ENCODE results near the gene LRBA. TPM values are rescaled to one million over a fixed set of nuclear protein-coding genes. Genes with fewer than 3 reads are reported as not detected.

The LRBA gene
- total RNA-seq, 1 experiment from 2014 or later, result 55.3 TPM

DNA sequence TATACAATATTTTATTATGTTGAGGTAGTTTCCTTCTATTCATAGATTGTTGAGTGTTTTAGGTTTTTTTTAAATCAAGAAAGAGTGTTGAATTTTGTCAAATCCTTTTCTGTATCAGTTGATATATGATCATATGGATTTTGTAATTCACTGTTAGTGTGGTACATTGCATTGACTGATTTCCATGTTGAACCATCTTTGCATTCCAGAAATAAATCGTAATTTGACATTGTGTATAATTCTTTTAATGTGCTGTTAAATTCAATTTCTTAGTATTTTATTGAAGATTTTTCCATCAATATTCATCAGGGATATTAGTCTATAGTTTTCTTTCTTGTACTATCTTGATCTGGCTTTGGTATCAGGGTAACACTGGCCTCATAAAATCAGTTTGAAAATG lies 103.8 kb downstream of the LRBA start:
- Mint-ChIP-seq H3K4me3 (no peak overlapping the region), H3K36me3 (ENCODE audit: insufficient read depth in 1 of 3, low read depth in 3 of 3) (peaks cover 36 to 47% (median 44%) of the 10 kb centered on the region in 3 experiments), H3K27me3 (ENCODE audit: low read depth) (no peaks in the 10 kb centered on the region), H3K4me1 (peaks cover 4 to 6% of the 10 kb centered on the region in 2 experiments), H3K27ac (no peak overlapping the region), H3K9me3 (no peaks in the 10 kb centered on the region)
- no peak overlapping the region for H2BK120ac ChIP-seq (ENCODE audit: low read depth, low read length, poor library complexity, severe bottlenecking)
- H2BK20ac ChIP-seq (ENCODE audit: low read depth, low read length, poor library complexity, severe bottlenecking), result no peak overlapping the region
- H2AK5ac ChIP-seq (ENCODE audit: insufficient read length, low read length), result no peak overlapping the region
- DNase-seq, result no peak
- H3K18ac ChIP-seq (ENCODE audit: insufficient read length, low read depth, low read length), result no peak overlapping the region
- no peak overlapping the region for H2BK12ac ChIP-seq (ENCODE audit: insufficient read length, low read depth, low read length)
- H2BK5ac ChIP-seq (ENCODE audit: insufficient read length, low read length), result no peak overlapping the region
- H4K8ac ChIP-seq (replicated peaks; ENCODE audit: insufficient read length, low read depth, low read length), result no peak overlapping the region
- H2BK15ac ChIP-seq (ENCODE audit: low read depth, low read length), result no peak overlapping the region
- H3K4me1 ChIP-seq (ENCODE audit: insufficient read depth, low read length), result no peaks in the 10 kb centered on the region
- TF ChIP-seq, protein P1, sequence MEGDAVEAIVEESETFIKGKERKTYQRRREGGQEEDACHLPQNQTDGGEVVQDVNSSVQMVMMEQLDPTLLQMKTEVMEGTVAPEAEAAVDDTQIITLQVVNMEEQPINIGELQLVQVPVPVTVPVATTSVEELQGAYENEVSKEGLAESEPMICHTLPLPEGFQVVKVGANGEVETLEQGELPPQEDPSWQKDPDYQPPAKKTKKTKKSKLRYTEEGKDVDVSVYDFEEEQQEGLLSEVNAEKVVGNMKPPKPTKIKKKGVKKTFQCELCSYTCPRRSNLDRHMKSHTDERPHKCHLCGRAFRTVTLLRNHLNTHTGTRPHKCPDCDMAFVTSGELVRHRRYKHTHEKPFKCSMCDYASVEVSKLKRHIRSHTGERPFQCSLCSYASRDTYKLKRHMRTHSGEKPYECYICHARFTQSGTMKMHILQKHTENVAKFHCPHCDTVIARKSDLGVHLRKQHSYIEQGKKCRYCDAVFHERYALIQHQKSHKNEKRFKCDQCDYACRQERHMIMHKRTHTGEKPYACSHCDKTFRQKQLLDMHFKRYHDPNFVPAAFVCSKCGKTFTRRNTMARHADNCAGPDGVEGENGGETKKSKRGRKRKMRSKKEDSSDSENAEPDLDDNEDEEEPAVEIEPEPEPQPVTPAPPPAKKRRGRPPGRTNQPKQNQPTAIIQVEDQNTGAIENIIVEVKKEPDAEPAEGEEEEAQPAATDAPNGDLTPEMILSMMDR (conservative IDR thresholded peaks at IDR 0.05), result no peak
- H3K9me3 ChIP-seq (ENCODE audit: control insufficient read depth, low read depth, low read length), result no peaks in the 10 kb centered on the region
- no peaks in the 10 kb centered on the region for H3K79me2 ChIP-seq (ENCODE audit: insufficient read depth, low read length)
- no peak overlapping the region for H3K23ac ChIP-seq (ENCODE audit: insufficient read length, low read depth, low read length)
- no peak overlapping the region for H2AFZ ChIP-seq (ENCODE audit: low read length)
- H3K14ac ChIP-seq (ENCODE audit: insufficient read depth, low read length), result no peak overlapping the region
- H3K4me2 ChIP-seq (ENCODE audit: insufficient read depth, insufficient read length, low read length), result no peak overlapping the region
- no peak overlapping the region for H4K91ac ChIP-seq (ENCODE audit: insufficient read length, low read depth, low read length)
- H4K20me1 ChIP-seq (ENCODE audit: control insufficient read depth, insufficient read depth, insufficient read length), result no peaks in the 10 kb centered on the region
- no peak overlapping the region for H3T11ph ChIP-seq (ENCODE audit: low read length)
- no peak overlapping the region for H3K27ac ChIP-seq (ENCODE audit: insufficient read length, low read depth, low read length)
- no peak overlapping the region for H3K9ac ChIP-seq (ENCODE audit: extremely low read depth, insufficient read length, low read length)
- WGBS (ENCODE audit: extremely low coverage, insufficient read length, low lambda C conversion rate), result no CpG with 5 or more reads among the region's 1 CpG
- no peaks in the 10 kb centered on the region for H3K23me2 ChIP-seq (ENCODE audit: insufficient read length, low read depth, low read length, poor library complexity, severe bottlenecking)
- no peak overlapping the region for H4K5ac ChIP-seq (ENCODE audit: insufficient read length, low read depth, low read length)
- no peak overlapping the region for H3K56ac ChIP-seq (ENCODE audit: insufficient read length, low read depth, low read length)
- no peak overlapping the region for H3K4ac ChIP-seq (ENCODE audit: low read depth, low read length)
- H3K27me3 ChIP-seq (ENCODE audit: insufficient read depth, low read length), result no peaks in the 10 kb centered on the region
- H3K79me1 ChIP-seq (ENCODE audit: insufficient read depth, low read depth, low read length, poor library complexity, severe bottlenecking), result no peaks in the 10 kb centered on the region
